ENCODE results near the gene MRPL10.

Gene MRPL10

GRCh38 chr17:47831003-47831933 is at the start of gene MRPL10, which contains the start of gene LRRC46:
Gene MRPL10 (minus strand): TSS chr17:47831541. CDS start chr17:47831511, 30 bp downstream.
Gene LRRC46 (plus strand): TSS chr17:47831670. CDS start chr17:47831990, 320 bp downstream.
- DNase-seq: peak; percentile 98

DNA sequence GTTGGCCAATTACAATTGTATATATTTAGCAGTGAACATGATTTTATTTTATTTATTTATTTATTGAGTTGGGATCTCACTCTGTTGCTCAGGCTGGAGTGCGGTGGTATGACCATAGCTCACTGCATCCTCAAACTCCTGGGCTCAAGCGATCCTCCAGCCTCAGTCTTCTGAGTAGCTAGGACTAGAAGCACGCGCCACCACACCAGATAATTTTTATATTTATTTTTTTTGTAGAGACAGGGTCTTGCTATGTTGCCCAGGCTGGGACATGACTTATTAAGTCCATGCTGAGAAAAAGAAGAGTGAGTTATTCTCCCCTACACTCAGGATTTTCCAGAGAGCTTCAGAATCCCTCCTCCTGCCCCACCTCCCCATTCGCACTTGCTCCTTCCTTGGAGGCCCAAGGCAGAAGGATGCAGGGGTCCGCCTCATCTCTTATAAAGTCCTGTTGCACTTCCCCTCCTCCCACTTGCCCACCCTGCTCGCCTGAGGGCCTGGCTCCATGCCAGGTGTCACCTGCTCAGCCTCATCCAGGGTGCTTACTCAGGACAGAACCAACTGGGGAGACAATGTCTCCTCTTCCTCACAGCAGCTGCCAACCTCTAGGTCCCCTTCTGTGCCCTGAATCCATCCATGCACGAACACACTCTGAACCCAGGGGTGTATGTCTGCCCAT is 48.6 kb upstream of the MRPL10 start:
- DNase-seq: no peak

GRCh38 chr17:47879028-47879585 is 47.8 kb upstream of the MRPL10 start:
- no peak for DNase-seq

DNA sequence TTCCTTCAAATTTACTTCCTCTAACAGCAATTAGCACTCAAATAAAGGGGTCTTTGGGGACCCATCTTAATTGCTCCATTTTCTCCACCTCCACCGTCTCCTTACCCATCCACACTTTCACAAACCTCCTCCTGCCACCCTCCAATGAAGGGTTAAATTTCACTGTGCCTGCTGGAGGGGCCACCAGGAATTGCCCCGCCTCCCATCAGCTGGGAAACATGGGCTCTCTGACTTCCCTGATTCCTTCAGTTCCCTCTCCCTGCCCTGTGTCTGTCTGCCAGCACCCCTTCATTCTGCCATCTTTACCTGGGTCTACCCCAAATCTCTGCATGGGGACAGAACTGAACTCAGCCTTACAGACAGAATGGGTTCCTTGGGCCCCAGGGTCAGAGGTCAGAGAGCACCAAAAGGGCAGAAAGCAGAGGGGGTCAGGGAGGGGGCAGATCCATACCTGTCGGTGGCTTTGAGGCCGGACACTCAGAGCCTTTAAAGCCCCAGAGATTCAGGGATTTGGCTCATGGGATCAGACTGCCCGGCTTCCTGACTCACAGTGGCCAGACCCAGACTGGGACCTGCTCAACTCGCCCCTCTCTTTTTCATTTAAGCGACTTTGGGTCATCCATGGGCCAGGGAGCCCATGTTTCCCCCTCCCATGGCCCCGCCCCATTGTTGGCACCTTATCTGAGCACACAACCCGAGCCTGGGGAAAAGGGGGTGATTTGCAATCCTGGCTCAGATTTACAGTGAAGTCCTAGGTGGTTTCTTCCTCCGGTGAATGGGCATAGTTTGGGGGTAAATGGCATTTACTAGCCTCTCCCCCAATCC is 47.1 kb upstream of the MRPL10 start:
- DNase-seq: no peak

DNA sequence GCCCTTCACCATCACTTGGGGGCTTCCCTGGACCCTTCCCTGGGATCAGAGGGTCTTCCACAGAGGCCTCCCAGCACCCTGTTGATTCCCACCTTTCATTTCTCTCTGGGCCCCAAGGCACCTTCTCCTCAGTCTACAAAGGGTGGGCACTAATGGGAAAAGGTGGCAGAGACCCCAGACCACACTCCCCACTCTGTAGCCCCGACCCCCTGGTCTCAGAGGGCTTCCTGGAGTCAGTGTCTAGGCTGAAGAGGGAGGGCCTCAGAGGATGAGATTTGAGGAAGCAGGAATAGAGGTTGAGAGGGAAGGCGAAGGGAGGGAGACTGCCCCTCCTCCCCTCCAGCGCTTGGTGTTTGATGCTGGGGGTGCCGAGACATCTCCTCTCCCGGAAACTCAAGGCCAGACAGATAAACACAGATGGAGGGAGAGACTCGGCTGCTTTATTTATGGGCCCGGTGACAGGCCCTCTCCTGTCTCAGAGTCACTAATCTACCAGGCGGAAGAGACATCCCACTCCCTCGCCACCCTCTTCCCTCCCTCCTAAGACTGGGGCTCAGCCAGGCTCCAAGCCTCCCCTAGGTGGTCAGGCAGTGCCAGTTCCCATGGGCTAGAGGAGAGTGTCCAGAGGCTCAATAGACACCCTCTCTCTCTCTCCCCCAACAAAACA is 46.2 kb upstream of the MRPL10 start:
- DNase-seq: no peak

DNA sequence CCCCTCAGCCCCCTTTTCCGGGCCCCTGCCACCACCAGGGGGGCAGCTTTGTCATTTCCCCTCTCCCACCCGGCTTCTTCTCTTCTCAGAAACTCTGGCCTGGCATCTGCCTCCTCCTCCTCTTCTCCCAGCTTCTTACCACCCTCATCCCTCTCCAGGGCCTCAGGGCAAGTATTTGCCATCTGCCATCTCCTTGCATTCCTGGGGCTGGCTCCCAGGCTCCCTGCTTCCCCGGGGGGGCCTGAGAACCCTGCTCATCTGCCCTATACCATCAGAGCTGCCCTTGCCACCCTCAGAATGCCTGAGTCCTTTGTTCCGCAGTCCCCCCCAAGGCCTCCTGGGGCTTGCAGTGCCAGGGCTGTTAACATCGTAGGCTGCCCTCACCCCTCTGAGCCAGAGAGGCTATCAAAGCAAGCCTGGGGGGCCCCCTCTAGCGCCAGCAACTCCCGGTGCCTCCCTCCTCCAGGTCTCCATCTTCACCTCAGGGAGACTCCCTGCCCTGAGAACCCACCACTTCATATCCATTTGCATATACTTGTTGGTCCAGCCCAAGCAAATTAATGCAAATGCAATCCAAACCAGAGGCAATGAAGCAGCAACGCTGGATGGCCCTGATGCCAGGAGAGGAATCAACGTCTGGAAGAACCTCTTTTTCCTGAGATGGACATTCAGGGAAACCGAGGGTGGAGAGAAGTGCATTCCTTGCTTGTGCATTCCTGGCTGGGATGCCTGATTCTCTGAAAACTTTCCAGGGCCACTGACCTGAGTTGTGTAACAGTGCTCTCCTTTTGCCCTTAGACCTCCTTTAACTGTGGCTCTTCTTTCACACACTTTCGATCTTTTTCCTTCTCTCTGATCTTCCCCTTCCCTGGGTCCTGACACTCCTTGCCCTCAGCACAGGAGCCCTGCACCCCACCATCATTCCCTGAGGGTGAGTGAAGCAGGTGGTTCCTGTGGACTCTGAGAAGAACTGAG is 44.0 kb upstream of the MRPL10 start:
- DNase-seq: no peak

DNA sequence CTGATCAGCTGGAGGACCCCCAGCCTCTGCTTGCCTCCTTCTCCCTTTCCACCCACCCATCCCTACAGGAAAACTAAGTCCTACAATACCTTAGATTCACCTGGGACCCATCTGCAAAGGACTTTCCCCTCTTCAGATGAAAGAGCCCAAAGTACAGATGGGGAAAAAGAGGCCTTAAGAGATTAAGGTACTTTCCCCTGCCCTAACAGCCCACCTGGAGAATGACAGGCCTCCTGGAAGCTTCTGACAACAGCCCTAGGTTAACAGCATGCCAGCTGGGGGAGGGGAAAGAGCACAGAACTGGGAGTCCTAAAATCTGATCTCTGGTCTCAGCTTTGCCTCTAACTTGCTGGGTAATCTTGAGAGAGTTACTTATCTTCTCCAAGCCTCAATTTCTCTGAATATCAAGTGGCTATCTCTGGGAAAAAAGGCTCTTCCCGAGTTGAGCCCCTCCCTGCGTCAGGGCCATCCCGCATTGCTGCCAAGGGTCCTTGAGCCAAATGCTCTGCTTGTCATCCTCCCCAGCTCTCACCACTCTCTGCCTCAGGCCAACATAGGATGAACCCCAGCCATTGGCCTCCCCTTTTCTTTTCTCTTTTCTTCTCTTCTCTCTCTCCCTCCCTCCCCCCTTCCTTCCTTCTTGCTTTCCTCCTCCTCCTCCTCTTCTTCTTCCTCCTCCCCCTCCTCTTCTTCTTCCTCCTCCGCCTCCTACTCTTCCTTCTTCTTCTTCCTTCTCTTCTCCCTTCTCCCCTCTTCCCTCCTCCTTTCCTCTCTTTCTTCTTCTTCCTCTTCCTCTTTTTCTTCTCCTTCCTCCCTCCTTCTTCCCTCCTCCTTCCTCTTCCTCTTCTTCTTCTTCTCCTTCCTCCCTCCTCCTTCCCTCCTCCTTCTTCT is 42.1 kb upstream of the MRPL10 start:
- DNase-seq: no peak

GRCh38 chr17:47872651-47873161 is 41.4 kb upstream of the MRPL10 start:
- DNase-seq: no peak

- no peak for DNase-seq
Observed at GRCh38 chr17:47872019-47872650, 40.8 kb upstream of the MRPL10 start.

DNA sequence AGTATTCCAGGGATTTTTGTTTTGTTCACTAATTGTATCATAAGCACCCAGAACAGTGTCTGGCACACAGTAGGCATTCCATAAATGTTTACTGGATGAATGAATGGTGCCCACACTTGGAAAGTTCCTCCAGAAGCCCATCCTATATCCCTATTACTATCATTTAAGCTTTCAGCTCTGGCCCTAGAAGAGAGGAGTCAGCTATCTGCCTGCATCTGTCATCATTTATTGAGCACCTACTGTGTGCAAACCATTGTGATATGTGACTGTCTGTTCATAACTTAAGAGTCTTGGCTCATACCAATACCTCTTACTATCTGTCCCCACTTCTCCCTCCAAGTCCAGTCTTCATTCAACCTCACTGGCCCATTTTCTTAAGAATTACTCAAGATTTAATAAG is 39.7 kb upstream of the MRPL10 start:
- DNase-seq: no peak

DNA sequence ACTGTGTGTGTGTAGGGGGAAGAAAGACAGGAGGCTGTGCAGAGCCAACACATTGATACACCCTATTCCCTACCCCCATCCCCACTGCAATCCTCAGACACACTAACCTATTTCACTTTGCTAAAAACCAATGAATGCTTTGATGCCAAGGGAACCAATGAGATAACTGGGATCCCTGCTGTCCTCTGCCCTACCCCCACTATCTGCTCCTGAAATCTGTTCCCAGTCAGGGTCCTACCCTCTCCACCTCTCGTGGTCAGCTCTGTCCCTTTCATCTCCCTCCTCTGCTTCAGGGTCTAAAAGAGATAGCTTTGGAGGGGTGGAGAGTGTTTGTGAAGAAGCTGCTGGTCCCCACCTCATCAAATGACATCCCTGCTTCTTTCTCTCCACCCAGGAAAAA is 38.7 kb upstream of the MRPL10 start:
- DNase-seq: no peak

GRCh38 chr17:47869114-47869513 is 37.8 kb upstream of the MRPL10 start:
- no peak for DNase-seq

DNA sequence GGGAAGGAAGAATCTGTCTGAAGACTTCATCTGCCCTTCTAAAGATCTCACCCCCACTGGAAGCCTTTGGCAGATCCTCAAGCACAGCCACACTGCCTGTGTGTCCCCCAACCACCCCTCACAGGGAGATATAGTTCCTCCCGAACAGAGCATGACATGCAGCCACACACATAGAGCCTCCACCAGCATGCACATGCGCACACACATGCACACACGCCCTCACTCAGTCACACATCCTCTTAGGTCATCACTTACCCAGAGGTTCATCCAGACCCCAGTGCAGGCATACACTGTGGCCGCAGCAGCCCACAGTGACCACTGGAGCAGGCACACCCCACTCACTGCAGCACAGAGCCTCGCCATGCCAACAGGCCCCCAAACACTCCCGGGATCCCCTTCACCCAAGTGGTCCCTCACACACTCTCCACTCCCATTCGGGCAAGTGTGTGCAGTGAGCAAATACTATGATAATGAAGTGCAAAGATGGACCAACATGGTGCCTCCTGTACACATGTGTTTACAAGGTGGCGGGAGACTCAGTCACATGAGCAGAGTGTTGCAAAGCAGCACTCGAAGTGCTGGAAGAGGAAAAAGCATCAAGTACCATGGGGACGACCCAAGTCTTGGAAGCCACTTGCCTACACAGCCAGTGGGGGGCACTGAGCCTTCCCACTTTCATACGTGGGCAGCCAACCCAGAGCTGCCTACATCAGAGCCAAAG is 36.6 kb upstream of the MRPL10 start:
- DNase-seq: no peak

GRCh38 chr17:47866941-47867340 is 35.6 kb upstream of the MRPL10 start:
- no peak for DNase-seq

- DNase-seq: no peak
Observed at GRCh38 chr17:47864791-47865216, 33.5 kb upstream of the MRPL10 start.

DNA sequence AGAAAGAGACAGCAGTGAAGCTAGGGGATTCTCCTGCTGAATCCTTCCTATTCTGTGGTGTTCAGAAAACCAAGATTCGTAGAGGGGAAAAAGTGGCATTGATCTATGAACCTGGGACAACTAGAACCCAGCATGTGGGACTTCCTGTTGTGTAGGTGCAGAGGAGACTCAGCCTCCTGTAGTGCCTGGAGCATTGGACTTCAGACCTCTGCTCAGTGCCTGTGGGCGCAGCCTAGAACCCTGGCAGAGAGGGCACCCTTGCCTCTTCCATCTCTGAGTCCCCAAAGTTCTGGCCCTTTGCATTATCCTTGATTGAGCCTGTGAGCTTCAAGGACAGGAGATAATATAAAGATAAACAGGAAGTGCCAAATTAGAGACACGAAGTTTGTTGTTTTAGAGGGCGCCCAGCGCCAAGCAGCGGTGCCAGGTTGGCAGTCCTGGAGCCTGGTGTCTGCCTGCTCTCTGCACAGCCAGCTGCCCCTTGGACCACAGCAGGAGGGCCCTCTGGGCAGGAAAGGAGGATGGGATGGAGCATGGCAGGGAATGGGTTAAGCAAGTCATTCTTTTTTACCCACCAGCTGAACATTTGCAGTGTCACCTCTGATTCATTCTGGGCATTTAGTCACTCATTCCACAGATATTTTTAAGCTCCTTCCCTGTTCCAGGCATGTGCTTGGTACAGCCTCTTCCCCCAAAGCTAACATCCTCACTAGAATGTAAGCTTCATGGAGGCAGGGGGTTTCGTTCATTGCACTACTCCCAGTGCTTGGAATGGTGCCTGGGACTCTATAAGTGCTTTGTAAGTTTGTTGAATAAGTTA is 31.5 kb upstream of the MRPL10 start:
- DNase-seq: peak; percentile 91

- DNase-seq: no peak
Observed at GRCh38 chr17:47860386-47860785, 29.0 kb upstream of the MRPL10 start.
